HepG2 (cell line): ENCODE results near the gene PRPSAP1. TPM values are rescaled to one million over a fixed set of nuclear protein-coding genes. Genes with fewer than 3 reads are reported as not detected.

Experiments used
- ARNT ChIP-seq: fragments of 450-650 bp; IDR thresholded peaks from 2 replicates; pipeline ENCODE4 v1.6.1; 2017
- ATAD3A ChIP-seq: sonication (generic); formaldehyde crosslinking; IDR thresholded peaks from 2 replicates; pipeline ENCODE4 v1.4.0; 2020; ENCODE audit warnings: missing genetic modification reagents
- ATRX ChIP-seq: sonication (generic); formaldehyde crosslinking; IDR thresholded peaks from 2 replicates; pipeline ENCODE4 v1.4.0; 2020; ENCODE audit warnings: missing genetic modification reagents, borderline replicate concordance
- HNRNPL ChIP-seq: fragments of 200-400 bp; formaldehyde crosslinking; IDR thresholded peaks from 2 replicates; pipeline ENCODE4 v1.6.1; 2017; ENCODE audit warnings: mild to moderate bottlenecking, low read depth, low read length
- IRX3 ChIP-seq: sonication (generic); formaldehyde crosslinking; IDR thresholded peaks from 2 replicates; pipeline ENCODE4 v1.8.1; 2023; ENCODE audit warnings: mild to moderate bottlenecking, low read depth, missing genetic modification reagents, borderline replicate concordance
- KDM6A ChIP-seq: IDR thresholded peaks from 2 replicates; pipeline ENCODE4 v1.6.1; 2016; ENCODE audit warnings: low read depth
- MAFK ChIP-seq, 2 experiments: IDR thresholded peaks in 1 of 2; conservative IDR thresholded peaks in 1 of 2; 2 replicates each; pipeline ENCODE4 v1.6.1; 2011; ENCODE audit warnings: improper control_type of control experiment in 2 of 2, low read length in 2 of 2
- MYNN ChIP-seq: sonication (generic); formaldehyde crosslinking; IDR thresholded peaks from 2 replicates; pipeline ENCODE4 v1.4.0; 2020; ENCODE audit warnings: mild to moderate bottlenecking, low read depth, missing genetic modification reagents
- NKX3-1 ChIP-seq: sonication (generic); formaldehyde crosslinking; IDR thresholded peaks from 2 replicates; pipeline ENCODE4 v1.5.0; 2020; ENCODE audit warnings: missing genetic modification reagents
- PRMT3 ChIP-seq: sonication (generic); formaldehyde crosslinking; IDR thresholded peaks from 2 replicates; pipeline ENCODE4 v1.8.1; 2022; ENCODE audit warnings: low read depth, mild to moderate bottlenecking, moderate library complexity, missing genetic modification reagents, borderline replicate concordance
- RBM22 ChIP-seq: fragments of 200-400 bp; formaldehyde crosslinking; optimal IDR thresholded peaks from 2 replicates; pipeline ENCODE3; 2017; ENCODE audit warnings: mild to moderate bottlenecking, low read length, moderate library complexity
- RFX1 ChIP-seq: fragments of 450-650 bp; IDR thresholded peaks from 2 replicates; pipeline ENCODE4 v1.6.1; 2017
- SNAPC2 ChIP-seq: sonication (generic); formaldehyde crosslinking; IDR thresholded peaks from 2 replicates; pipeline ENCODE4 v1.8.1; 2022; ENCODE audit warnings: mild to moderate bottlenecking, missing genetic modification reagents
- TRIM24 ChIP-seq: sonication (generic); formaldehyde crosslinking; IDR thresholded peaks from 2 replicates; pipeline ENCODE4 v1.8.0; 2022; ENCODE audit warnings: mild to moderate bottlenecking, missing genetic modification reagents
- ZNF225 ChIP-seq: sonication (generic); formaldehyde crosslinking; IDR thresholded peaks from 2 replicates; pipeline ENCODE4 v1.4.0; 2020; ENCODE audit warnings: mild to moderate bottlenecking, missing genetic modification reagents
- ZNF441 ChIP-seq: sonication (generic); formaldehyde crosslinking; IDR thresholded peaks from 2 replicates; pipeline ENCODE4 v1.7.0; 2021; ENCODE audit warnings: missing genetic modification reagents, borderline replicate concordance
- ZNF546 ChIP-seq: sonication (generic); formaldehyde crosslinking; conservative IDR thresholded peaks from 2 replicates; pipeline ENCODE4 v1.8.1; 2023; ENCODE audit warnings: mild to moderate bottlenecking, missing genetic modification reagents
- ZNF7 ChIP-seq: IDR thresholded peaks from 2 replicates; pipeline ENCODE4 v1.6.1; 2016; ENCODE audit warnings: missing biosample characterization, missing genetic modification reagents
- ZNF704 ChIP-seq: sonication (generic); formaldehyde crosslinking; IDR thresholded peaks from 2 replicates; pipeline ENCODE4 v1.8.1; 2023; ENCODE audit warnings: mild to moderate bottlenecking, inconsistent platforms, moderate library complexity, missing genetic modification reagents, borderline replicate concordance
- ZNF780A ChIP-seq: sonication (generic); formaldehyde crosslinking; IDR thresholded peaks from 2 replicates; pipeline ENCODE4 v1.8.0; 2022; ENCODE audit warnings: mild to moderate bottlenecking, missing genetic modification reagents, moderate library complexity
- polyA plus RNA-seq, 8 experiments: library from polyadenylated mRNA; depleted of rRNA in 3 of 8; stranded (reverse) in 7 of 8; unstranded in 1 of 8; fragments of >200 nt; fragmentation: Illumina TruSeq in 4 of 8; extraction: Trizol in 4 of 8; gene quantifications; 2 replicates each; pipeline versions ENCODE4 v1.2.1 to v1.2.3, GENCODE V29; 2011 to 2016; ENCODE audit warnings: low read depth in 4 of 8, missing spikeins in 1 of 8, mixed read lengths in 1 of 8; ENCODE audit not compliant: insufficient read depth in 1 of 8
- total RNA-seq, 5 experiments: library from RNA; depleted of rRNA; stranded (reverse); fragments of >200 nt; fragmentation: Illumina TruSeq; extraction: Trizol; gene quantifications; 2 replicates each; pipeline ENCODE4 v1.2.3, GENCODE V29; 2016; ENCODE audit warnings: low read depth in 1 of 5
- TF ChIP-seq, protein P1 (sequence below): sonication (generic); formaldehyde crosslinking; IDR thresholded peaks from 2 replicates; pipeline ENCODE4 v1.4.0; 2020; ENCODE audit warnings: missing genetic modification reagents
- TF ChIP-seq, protein P2 (sequence below), 2 experiments: sonication (generic) in 1 of 2; formaldehyde crosslinking in 1 of 2; IDR thresholded peaks; 2 replicates each; pipeline versions ENCODE4 v1.5.1 to v1.6.1; 2011 to 2020; ENCODE audit warnings: borderline replicate concordance in 1 of 2, low read depth in 1 of 2, low read length in 1 of 2, mild to moderate bottlenecking in 1 of 2, missing genetic modification reagents in 1 of 2, moderate library complexity in 1 of 2

PRPSAP1 gene
- total and polyA plus RNA-seq, 2 of the 13 experiments (the other 11 are each of a cell fraction or from before 2014, with no cell fraction given): 91.1 to 314 TPM

DNA sequence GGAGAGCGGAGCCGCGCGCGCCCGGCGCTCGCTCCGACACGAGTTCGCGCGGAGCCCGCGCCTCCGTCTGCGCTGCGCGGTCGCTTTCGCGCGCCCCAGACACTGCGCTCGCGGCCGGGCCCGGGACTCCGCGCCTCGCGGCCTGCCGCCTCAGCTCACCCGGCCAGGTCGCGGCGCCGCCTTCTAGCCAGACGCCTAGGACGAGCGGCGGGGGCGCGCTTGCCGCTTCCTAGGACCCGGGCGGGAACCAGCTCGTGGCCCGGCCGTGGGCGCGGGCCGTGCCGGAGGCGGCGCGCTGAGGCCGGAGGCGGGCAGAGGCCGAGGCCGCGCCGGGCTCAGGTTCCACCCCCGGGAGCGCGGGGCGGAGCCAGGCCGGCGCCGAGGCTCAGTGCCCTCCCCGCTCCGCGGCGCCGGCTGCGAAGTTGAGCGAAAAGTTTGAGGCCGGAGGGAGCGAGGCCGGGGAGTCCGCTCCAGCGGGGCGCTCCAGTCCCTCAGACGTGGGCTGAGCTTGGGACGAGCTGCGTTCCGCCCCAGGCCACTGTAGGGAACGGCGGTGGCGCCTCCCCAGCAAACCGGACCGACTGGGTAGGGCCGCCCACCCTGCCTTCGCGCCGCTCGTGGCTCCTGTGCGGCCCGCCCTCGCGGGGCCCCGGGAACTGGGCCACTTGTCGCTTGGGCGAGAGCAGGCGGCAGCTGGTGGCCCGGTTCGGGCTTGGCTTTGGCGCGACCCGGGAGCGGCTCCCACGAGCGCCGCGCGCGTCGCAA lies 30.7 kb upstream of the PRPSAP1 start, which contains the start of gene SPHK1 (continued):
- TF ChIP-seq, protein P1, sequence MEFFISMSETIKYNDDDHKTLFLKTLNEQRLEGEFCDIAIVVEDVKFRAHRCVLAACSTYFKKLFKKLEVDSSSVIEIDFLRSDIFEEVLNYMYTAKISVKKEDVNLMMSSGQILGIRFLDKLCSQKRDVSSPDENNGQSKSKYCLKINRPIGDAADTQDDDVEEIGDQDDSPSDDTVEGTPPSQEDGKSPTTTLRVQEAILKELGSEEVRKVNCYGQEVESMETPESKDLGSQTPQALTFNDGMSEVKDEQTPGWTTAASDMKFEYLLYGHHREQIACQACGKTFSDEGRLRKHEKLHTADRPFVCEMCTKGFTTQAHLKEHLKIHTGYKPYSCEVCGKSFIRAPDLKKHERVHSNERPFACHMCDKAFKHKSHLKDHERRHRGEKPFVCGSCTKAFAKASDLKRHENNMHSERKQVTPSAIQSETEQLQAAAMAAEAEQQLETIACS (CRISPR knock-in tag): peak; percentile 90
- TF ChIP-seq MYNN (CRISPR knock-in tag) (no peak), SNAPC2 (CRISPR knock-in tag) (peak; percentile 25; the same call in 1 of the 2 replicates), ZNF225 (CRISPR knock-in tag) (peak; percentile 77; the same call in 1 of the 2 replicates), RFX1 (no peak), ATAD3A (CRISPR knock-in tag) (no peak), TRIM24 (CRISPR knock-in tag) (no peak), KDM6A (no peak; the same call in 1 of the 2 replicates), ZNF546 (CRISPR knock-in tag) (0 out of 2 replicates have a peak, but pooled peaks have one; percentile 46), ZNF780A (CRISPR knock-in tag) (peak; percentile 37; the same call in 1 of the 2 replicates), ZNF441 (CRISPR knock-in tag) (peak; percentile 92), PRMT3 (CRISPR knock-in tag) (no peak; the same call in none of the 2 replicates), ARNT (no peak), ATRX (CRISPR knock-in tag) (no peak), NKX3-1 (peak; percentile 36; the same call in 1 of the 2 replicates), IRX3 (CRISPR knock-in tag) (0 out of 2 replicates have a peak, but pooled peaks have one; percentile 73), ZNF704 (CRISPR knock-in tag) (0 out of 2 replicates have a peak, but pooled peaks have one; percentile 83), MAFK (conservative IDR thresholded peaks at IDR 0.05 in 1 of 2, IDR thresholded peaks at IDR 0.05 in 1 of 2; ENCODE audit: low read length in 2 of 2) (no peak), ZNF7 (no peak), HNRNPL (no peak), RBM22 (no peak)
- TF ChIP-seq, protein P2, sequence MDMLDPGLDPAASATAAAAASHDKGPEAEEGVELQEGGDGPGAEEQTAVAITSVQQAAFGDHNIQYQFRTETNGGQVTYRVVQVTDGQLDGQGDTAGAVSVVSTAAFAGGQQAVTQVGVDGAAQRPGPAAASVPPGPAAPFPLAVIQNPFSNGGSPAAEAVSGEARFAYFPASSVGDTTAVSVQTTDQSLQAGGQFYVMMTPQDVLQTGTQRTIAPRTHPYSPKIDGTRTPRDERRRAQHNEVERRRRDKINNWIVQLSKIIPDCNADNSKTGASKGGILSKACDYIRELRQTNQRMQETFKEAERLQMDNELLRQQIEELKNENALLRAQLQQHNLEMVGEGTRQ (IDR thresholded peaks at IDR 0.05; ENCODE audit: low read depth, low read length): no peak
- TF ChIP-seq, protein P2 (CRISPR knock-in tag; IDR thresholded peaks at IDR 0.05; ENCODE audit: borderline replicate concordance): no peak; the same call in 1 of the 2 replicates
